Psoas muscle (tissue), 8 donors: Measurements from ENCODE around the gene IGSF6. TPM values are rescaled to one million over a fixed set of nuclear protein-coding genes. Genes with fewer than 3 reads are reported as not detected.
"Not testable (repeated sequence)": the region's sequence is repeated elsewhere in the genome, so short reads cannot be mapped to it uniquely, and the experiment has no call there.

Experiments
- ATAC-seq, 4 donors: fragments of 200-7000 bp; cut with Tn5 transposase; one replicate each; pipeline ENCODE4 v1.9.1; 2020; ENCODE audit warnings: moderate library complexity in 3 of 4, mild to moderate bottlenecking in 2 of 4
- DNase-seq, 2 donors: peaks; one replicate each; pipeline ENCODE4 v3.0.0-alpha.2; 2020
- H3K27ac ChIP-seq: fragments of 200-600 bp; one replicate; pipeline ENCODE4 v1.8.0; 2022
- H3K27me3 ChIP-seq, 3 donors: fragments of 200-600 bp in 1 of 3; one replicate each; pipeline versions ENCODE4 v1.6.1 to v1.8.0; 2013 to 2022; ENCODE audit warnings: low read length in 2 of 3, mild to moderate bottlenecking in 2 of 3, moderate library complexity in 1 of 3; ENCODE audit not compliant: insufficient read depth in 3 of 3
- H3K36me3 ChIP-seq, 2 donors: fragments of 200-600 bp in 1 of 2; one replicate each; pipeline versions ENCODE4 v1.6.1 to v1.8.0; 2013 to 2022; ENCODE audit warnings: low read depth in 1 of 2, mild to moderate bottlenecking in 1 of 2, moderate library complexity in 1 of 2; ENCODE audit not compliant: insufficient read depth in 1 of 2
- H3K4me1 ChIP-seq: fragments of 200-600 bp; one replicate; pipeline ENCODE4 v1.8.0; 2022
- H3K4me3 ChIP-seq: fragments of 200-600 bp; one replicate; pipeline ENCODE4 v1.8.0; 2022; ENCODE audit warnings: mild to moderate bottlenecking
- H3K9me3 ChIP-seq: fragments of 200-600 bp; one replicate; pipeline ENCODE4 v1.8.0; 2022
- CTCF ChIP-seq: fragments of 200-600 bp; IDR thresholded peaks from one replicate; pipeline ENCODE4 v1.8.0; 2022; ENCODE audit warnings: antibody characterized with exemption
- WGBS, 3 donors: extraction: QIAGEN DNeasy Blood & Tissue Kit; methylation state at CpG; one replicate each; pipeline versions ENCODE4 v1.1.6 to v1.1.7; 2013; 5-methylcytosine and 5-hydroxymethylcytosine counted together
- intact Hi-C, 2 donors: fragments of 100-400 bp; cut with DNase I; formaldehyde crosslinking; loops; one replicate each; pipeline versions ENCODE4 v1.11.0 to v1.14.2; 2022
- polyA plus RNA-seq, 3 donors: library from polyadenylated mRNA; stranded (reverse); fragments of 200-250 nt; gene quantifications; one replicate each; pipeline ENCODE4 v1.2.3, GENCODE V29; 2013
- total RNA-seq, 4 donors: library from RNA; stranded (reverse); fragmentation: NEBNext Ultra II Directional in 2 of 4; extraction: Animal tissue kit (Norgen Biotek cat#: 25700) in 2 of 4; gene quantifications; one replicate each; pipeline versions ENCODE4 v1.2.1 to v1.2.4, GENCODE V29; 2021 to 2023
- donor health status: healthy with polysubstance abuse.
- donor health status: DM: no; HTN: no; CAD: no; lungs with moderate emphysema.
- donor health status: Bipolar disorder and iron deficiency.
- donor health status: healthy.
- donor health status: DM: yes; HTN: yes; CAD: no.
- donor health status: DM: no; HTN: no; CAD: no.
- donor health status: DM: no; HTN: no; CAD: no.
- donor health status: DM: yes; HTN: yes; CAD: no.

The IGSF6 gene
- total and polyA plus RNA-seq, 7 donors: 0.15 to 3.0 (median 1.4) TPM

- ATAC-seq (no peak), DNase-seq (no peak)
- peaks cover 2% of the 10 kb centered on the region for H3K4me1 ChIP-seq
- H3K9me3 ChIP-seq: no peaks in the 10 kb centered on the region
- H3K4me3 ChIP-seq: no peak overlapping the region
- no peak overlapping the region for H3K27ac ChIP-seq
- H3K27me3 ChIP-seq: no peaks in the 10 kb centered on the region
- no peaks in the 10 kb centered on the region for H3K36me3 ChIP-seq
- 74 to 80% (median 80%) methylated on average over 4 of the region's 4 CpGs for WGBS, 3 donors
- no peak for TF ChIP-seq CTCF
- intact Hi-C loops: no loop called here
These were observed 42.2 kb upstream of the IGSF6 start for GRCh38 chr16:21694609-21695008.

GRCh38 chr16:21690967-21691366, 38.6 kb upstream of the IGSF6 start:
- H3K9me3 ChIP-seq, intact Hi-C loops, H3K36me3 ChIP-seq, H3K4me3 ChIP-seq, DNase-seq, H3K27me3 ChIP-seq, H3K4me1 ChIP-seq, H3K27ac ChIP-seq, ATAC-seq: not testable (repeated sequence)
- WGBS, 3 donors: 77 to 87% (median 86%) methylated on average over 4 of the region's 4 CpGs

- Histone ChIP-seq H3K4me1 (no peaks in the 10 kb centered on the region), H3K9me3 (no peaks in the 10 kb centered on the region), H3K36me3 (no peaks in the 10 kb centered on the region), H3K27ac (no peak overlapping the region), H3K27me3 (peaks cover 0 to 2% (median 0%) of the 10 kb centered on the region in 3 donors), H3K4me3 (no peak overlapping the region)
- DNase-seq (no peak), ATAC-seq (no peak)
- 61 to 70% (median 70%) methylated on average over 4 of the region's 4 CpGs for WGBS, 3 donors
- intact Hi-C loops: no loop called here
- TF ChIP-seq CTCF: no peak
These were observed 36.7 kb upstream of the IGSF6 start for GRCh38 chr16:21689107-21689506.

- H3K4me3 ChIP-seq: no peak overlapping the region
- no peak for TF ChIP-seq CTCF
- DNase-seq: no peak
- no peak for ATAC-seq
- no peaks in the 10 kb centered on the region for H3K4me1 ChIP-seq
- no peaks in the 10 kb centered on the region for H3K36me3 ChIP-seq
- peaks cover 0 to 5% (median 0%) of the 10 kb centered on the region in 3 donors for H3K27me3 ChIP-seq
- WGBS, 3 donors: 39 to 44% (median 40%) methylated on average over 14 of the region's 14 CpGs
- intact Hi-C loops: no loop called here
- no peaks in the 10 kb centered on the region for H3K9me3 ChIP-seq
- no peak overlapping the region for H3K27ac ChIP-seq
These were observed 32.6 kb upstream of the IGSF6 start for GRCh38 chr16:21685034-21685455.

GRCh38 chr16:21684199-21684598, 31.8 kb upstream of the IGSF6 start:
- 19 to 25% (median 22%) methylated on average over 6 of the region's 6 CpGs for WGBS, 3 donors
- intact Hi-C loops: no loop called here
- TF ChIP-seq CTCF: peak; percentile 11

More at GRCh38 chr16:21684199-21684598, 31.8 kb upstream of the IGSF6 start:
- Histone ChIP-seq H3K27me3 (peaks cover 0 to 5% (median 0%) of the 10 kb centered on the region in 3 donors), H3K4me1 (no peaks in the 10 kb centered on the region), H3K4me3 (no peak overlapping the region), H3K36me3 (no peaks in the 10 kb centered on the region), H3K9me3 (no peaks in the 10 kb centered on the region), H3K27ac (no peak overlapping the region)
- DNase-seq: no peak
- ATAC-seq: no peak
